Naive thymus-derived CD4-positive, alpha-beta T cell (primary cell): ENCODE results near the gene SLC7A6. TPM values are rescaled to one million over a fixed set of nuclear protein-coding genes. Genes with fewer than 3 reads are reported as not detected.
"Not testable (repeated sequence)": the region's sequence is repeated elsewhere in the genome, so short reads cannot be mapped to it uniquely, and the experiment has no call there.

Source experiments
- ATAC-seq: fragments of 150-1000 bp; cut with Tn5 transposase; 2 replicates; pipeline ENCODE4 v1.10.0; 2021; ENCODE audit warnings: mild to moderate bottlenecking, moderate library complexity
- CTCF ChIA-PET: fragments of 350-600 bp; sonication (Branson Sonifier 250); formaldehyde crosslinking; loops from one replicate; lab custom pipeline; 2021; ENCODE audit warnings: antibody characterized with exemption; lab: Charles Lee
- POLR2A ChIA-PET: fragments of 350-600 bp; sonication (Branson Sonifier 250); formaldehyde crosslinking; loops from one replicate; lab custom pipeline; 2021; ENCODE audit warnings: antibody characterized with exemption, inconsistent platforms; lab: Charles Lee
- DNase-seq, 9 donors: peaks; one replicate each; pipeline versions ENCODE4 v3.0.0 to v3.0.0-alpha.2; 2020 to 2022; ENCODE audit warnings: mixed read lengths in 1 of 9
- H3K27ac ChIP-seq: one replicate; pipeline ENCODE4 v1.7.0; 2013; ENCODE audit warnings: mild to moderate bottlenecking, low read depth, low read length, moderate library complexity
- H3K27me3 ChIP-seq, 2 donors: one replicate each; pipeline ENCODE4 v1.7.0; 2013; ENCODE audit warnings: low read length in 2 of 2, mild to moderate bottlenecking in 2 of 2, moderate library complexity in 2 of 2; ENCODE audit not compliant: control insufficient read depth in 2 of 2, insufficient read depth in 2 of 2
- H3K36me3 ChIP-seq, 3 experiments: 1 replicate in 2 of 3; 2 replicates in 1 of 3; pipeline ENCODE4 v1.7.0; 2013; ENCODE audit warnings: low read length in 3 of 3, mild to moderate bottlenecking in 3 of 3, moderate library complexity in 1 of 3; ENCODE audit not compliant: insufficient read depth in 3 of 3, control insufficient read depth in 2 of 3
- H3K4me1 ChIP-seq, 2 donors: one replicate each; pipeline ENCODE4 v1.7.0; 2013; ENCODE audit warnings: low read length in 2 of 2, mild to moderate bottlenecking in 2 of 2, moderate library complexity in 1 of 2; ENCODE audit not compliant: control insufficient read depth in 2 of 2, insufficient read depth in 2 of 2
- H3K4me3 ChIP-seq: 2 replicates; pipeline ENCODE4 v1.7.0; 2013; ENCODE audit warnings: mild to moderate bottlenecking, low read length
- H3K9me3 ChIP-seq, 3 experiments: 1 replicate in 2 of 3; 2 replicates in 1 of 3; pipeline ENCODE4 v1.7.0; 2013; ENCODE audit warnings: low read length in 3 of 3; ENCODE audit not compliant: control insufficient read depth in 2 of 3
- H3K27ac Mint-ChIP-seq, 9 donors: one replicate each; pipeline ENCODE4 v1.8.0; 2020 to 2022; ENCODE audit warnings: mixed read lengths in 9 of 9, mild to moderate bottlenecking in 8 of 9, moderate library complexity in 5 of 9, inconsistent platforms in 2 of 9
- H3K27me3 Mint-ChIP-seq, 5 donors: one replicate each; pipeline ENCODE4 v1.8.0; 2021 to 2022; ENCODE audit warnings: mixed read lengths in 5 of 5, mild to moderate bottlenecking in 1 of 5
- H3K36me3 Mint-ChIP-seq, 5 donors: one replicate each; pipeline ENCODE4 v1.8.0; 2020 to 2022; ENCODE audit warnings: mixed read lengths in 5 of 5, mild to moderate bottlenecking in 3 of 5, inconsistent platforms in 1 of 5
- H3K4me1 Mint-ChIP-seq, 7 donors: one replicate each; pipeline ENCODE4 v1.8.0; 2020 to 2022; ENCODE audit warnings: mixed read lengths in 7 of 7, mild to moderate bottlenecking in 3 of 7, inconsistent platforms in 1 of 7
- H3K4me3 Mint-ChIP-seq, 10 donors: one replicate each; pipeline ENCODE4 v1.8.0; 2020 to 2022; ENCODE audit warnings: mild to moderate bottlenecking in 10 of 10, mixed read lengths in 10 of 10, moderate library complexity in 6 of 10, inconsistent platforms in 2 of 10
- H3K9me3 Mint-ChIP-seq, 11 donors: one replicate each; pipeline ENCODE4 v1.8.0; 2020 to 2022; ENCODE audit warnings: mixed read lengths in 11 of 11, mild to moderate bottlenecking in 4 of 11, inconsistent platforms in 1 of 11, moderate library complexity in 1 of 11
- intact Hi-C, 2 donors: fragments of 100-400 bp; cut with micrococcal nuclease; formaldehyde crosslinking; loops; one replicate each; pipeline ENCODE4 v1.15.1; 2023
- polyA plus RNA-seq, 2 donors: library from polyadenylated mRNA; unstranded; fragments of 300-500 nt; fragmentation: Illumina TruSeq; gene quantifications; one replicate each; pipeline ENCODE4 v1.2.3, GENCODE V29; 2021
- total RNA-seq, 6 experiments: library from RNA in 5 of 6; stranded (reverse) in 5 of 6; gene quantifications; 1 replicate in 5 of 6; 2 replicates in 1 of 6; pipeline ENCODE4 v1.2.3 and lab custom pipeline; 2021 to 2026

The SLC7A6 gene
- total and polyA plus RNA-seq, 7 experiments from 2014 or later, result 29.3 to 248 (median 163) TPM

DNA sequence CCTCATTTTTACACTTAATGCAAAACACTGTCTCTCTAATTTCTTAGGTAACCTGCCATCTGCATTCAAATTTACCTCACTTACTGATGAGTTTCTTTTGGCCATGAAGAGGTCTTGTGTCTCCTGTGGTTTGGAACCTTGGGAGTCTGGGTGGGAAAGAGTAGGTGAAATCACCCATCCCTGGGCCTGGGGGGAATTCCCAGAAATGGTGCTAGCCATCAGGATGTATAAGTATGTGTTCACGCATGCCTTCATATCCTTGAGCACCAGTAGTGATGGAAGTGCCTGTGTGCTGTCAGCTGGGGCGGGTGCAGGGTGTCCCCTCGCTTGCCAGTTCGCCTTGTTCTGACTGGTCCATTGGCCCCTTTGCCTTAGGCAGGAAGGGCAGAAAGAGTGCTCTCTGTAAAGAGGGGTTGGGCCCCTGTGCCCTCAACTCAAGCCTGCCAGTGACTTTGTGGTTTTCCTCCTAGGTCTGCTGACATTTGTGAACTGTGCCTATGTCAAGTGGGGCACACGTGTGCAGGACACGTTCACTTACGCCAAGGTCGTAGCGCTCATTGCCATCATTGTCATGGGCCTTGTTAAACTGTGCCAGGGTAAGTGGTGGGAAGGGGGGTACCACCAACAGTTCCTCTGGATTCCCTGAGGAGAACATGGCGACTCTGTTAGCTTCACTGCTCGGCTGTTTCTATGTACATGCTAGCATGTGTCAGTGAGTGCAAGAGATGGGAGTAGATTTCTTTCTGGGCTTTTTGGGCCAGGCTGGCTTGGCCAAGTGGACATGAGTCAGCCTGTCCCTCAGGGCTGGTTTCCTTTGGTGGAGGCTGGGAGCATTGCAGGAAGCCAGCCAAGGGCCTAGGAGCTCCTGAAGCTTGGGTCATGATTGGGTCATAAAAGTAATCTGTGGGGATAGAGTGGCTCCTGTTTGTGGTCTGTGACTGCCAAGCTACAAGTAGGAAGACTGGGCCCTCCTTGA is 23.2 kb downstream of the SLC7A6 start:
- POLR2A ChIA-PET, result interaction anchor here (0.6 to 13.7 kb wide), 6 partner anchors 9 to 362 kb away, joined by 3 to 531 read pairs (median 23); partner anchors contain the start of genes PRMT7, SLC7A6 and SLC7A6OS
- peaks cover 12 to 60% (median 37%) of the 10 kb centered on the region in 5 donors for H3K36me3 Mint-ChIP-seq
- peak; percentile 58 for ATAC-seq

DNA sequence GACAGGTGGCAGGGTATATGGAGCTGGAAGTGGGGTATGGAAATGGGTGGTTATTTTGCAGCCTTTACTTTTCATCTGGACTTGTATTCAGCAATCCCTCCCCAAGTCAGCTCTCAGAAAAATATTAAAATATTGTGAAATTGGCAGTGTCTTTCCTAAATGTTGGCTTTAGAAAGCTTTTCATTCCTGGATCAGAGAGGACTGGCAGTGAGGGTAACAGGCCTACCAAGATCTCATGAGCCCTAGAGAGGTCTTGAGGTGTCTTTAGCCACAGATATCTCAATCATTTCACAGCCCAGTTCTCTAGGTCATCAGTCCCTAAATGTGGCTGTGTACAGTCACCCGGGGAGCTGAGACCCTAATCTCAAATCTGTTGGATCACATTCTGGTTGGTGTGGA is 23.9 kb downstream of the SLC7A6 start:
- CTCF ChIA-PET, result interaction anchor here (0.7 to 27.4 kb wide), 7 partner anchors 12 to 129 kb away, joined by 3 to 317 read pairs (median 4); partner anchors contain the start of gene SLC7A6
- DNase-seq (no peak), ATAC-seq (no peak)
- Histone ChIP-seq H3K9me3 (no peaks in the 10 kb centered on the region), H3K36me3 (peaks cover 0 to 29% (median under 1%) of the 10 kb centered on the region in 3 experiments), H3K4me3 (no peak overlapping the region), H3K27me3 (no peaks in the 10 kb centered on the region), H3K27ac (peak overlapping the region; percentile 68), H3K4me1 (peaks cover 91 to 95% of the 10 kb centered on the region in 2 donors)
- no peaks in the 10 kb centered on the region for H3K27me3 Mint-ChIP-seq
- peaks cover 12 to 60% (median 37%) of the 10 kb centered on the region in 5 donors for H3K36me3 Mint-ChIP-seq
- peak overlapping the region; percentile 72 to 93 (median 84) for H3K4me3 Mint-ChIP-seq
- POLR2A ChIA-PET, result interaction anchor here (0.6 to 13.7 kb wide), 5 partner anchors 8 to 362 kb away, joined by 3 to 531 read pairs (median 43); partner anchors contain the start of genes PRMT7, SLC7A6 and SLC7A6OS
- intact Hi-C loops, result loop anchor here in 1 of 2 donors (10.0 kb wide), 1 partner anchor 723 kb away; the partner anchor contains the start of gene CTCF
- H3K27ac Mint-ChIP-seq, result peak overlapping the region; percentile 84 to 92 (median 90)
- peaks cover 0 to 4% (median 0%) of the 10 kb centered on the region in 11 donors for H3K9me3 Mint-ChIP-seq
- peaks cover 77 to 100% (median 94%) of the 10 kb centered on the region in 7 donors for H3K4me1 Mint-ChIP-seq

More for the DNA sequence above, 23.2 kb downstream of the SLC7A6 start:
- no peaks in the 10 kb centered on the region for H3K27me3 ChIP-seq
- peaks cover 92 to 96% of the 10 kb centered on the region in 2 donors for H3K4me1 ChIP-seq
- Mint-ChIP-seq H3K4me3 (peak overlapping the region; percentile 72 to 93 (median 84)), H3K27ac (peak overlapping the region; percentile 84 to 92 (median 90)), H3K4me1 (peaks cover 83 to 100% (median 94%) of the 10 kb centered on the region in 7 donors), H3K9me3 (peaks cover 0 to 4% (median 0%) of the 10 kb centered on the region in 11 donors), H3K27me3 (no peaks in the 10 kb centered on the region)
- H3K4me3 ChIP-seq, result peak overlapping the region; percentile 5
- no peaks in the 10 kb centered on the region for H3K9me3 ChIP-seq
- intact Hi-C loops, result loop anchor here in 1 of 2 donors (1.0 to 10.0 kb wide), 3 partner anchors 11 to 723 kb away; partner anchors contain the start of genes CTCF and SLC7A6OS
- CTCF ChIA-PET, result interaction anchor here (0.8 to 27.4 kb wide), 6 partner anchors 11 to 41 kb away, joined by 3 to 317 read pairs (median 4); partner anchors contain the start of gene SLC7A6
- H3K36me3 ChIP-seq, result peaks cover 0 to 28% (median 0%) of the 10 kb centered on the region in 3 experiments
- H3K27ac ChIP-seq, result peak overlapping the region; percentile 68
- DNase-seq, result peak in 7 of 9 donors; percentile 54 to 71 (median 61)

DNA sequence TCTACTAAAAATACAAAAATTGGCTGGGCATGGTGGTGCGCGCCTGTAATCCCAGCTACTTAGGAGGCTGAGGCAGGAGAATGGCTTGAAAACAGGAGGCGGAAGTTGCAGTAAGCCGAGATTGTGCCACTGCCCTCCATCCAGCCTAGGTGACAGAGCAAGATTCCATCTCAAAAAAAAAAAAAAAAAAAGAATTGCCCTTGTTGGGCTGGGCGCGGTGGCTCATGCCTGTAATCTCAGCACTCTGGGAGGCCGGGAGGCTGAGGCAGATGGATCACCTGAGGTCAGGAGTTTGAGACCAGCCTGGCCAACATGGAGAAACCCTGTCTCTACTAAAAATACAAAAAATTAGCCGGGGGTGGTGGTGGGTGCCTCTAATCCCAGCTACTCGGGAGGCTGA is 24.5 kb downstream of the SLC7A6 start:
- peaks cover 0 to 34% (median 5%) of the 10 kb centered on the region in 3 experiments for H3K36me3 ChIP-seq
- H3K9me3 ChIP-seq, H3K27me3 Mint-ChIP-seq, H3K9me3 Mint-ChIP-seq, ATAC-seq, H3K27me3 ChIP-seq, DNase-seq, H3K4me3 ChIP-seq: not testable (repeated sequence)
- POLR2A ChIA-PET, result interaction anchor here (0.7 to 13.7 kb wide), 4 partner anchors 10 to 287 kb away, joined by 3 to 531 read pairs (median 66); partner anchors contain the start of genes PRMT7, SLC7A6 and SLC7A6OS
- peaks cover 86 to 93% of the 10 kb centered on the region in 2 donors for H3K4me1 ChIP-seq
- intact Hi-C loops, result loop anchor here (1.0 to 10.0 kb wide), 4 partner anchors 10 to 724 kb away; partner anchors contain the start of gene CTCF (in 1 of the 2)
- Mint-ChIP-seq H3K4me3 (peak overlapping the region in 9 of 10 donors; percentile 11 to 87 (median 78)), H3K4me1 (peaks cover 76 to 100% (median 94%) of the 10 kb centered on the region in 7 donors), H3K27ac (peak overlapping the region; percentile 84 to 95 (median 91)), H3K36me3 (peaks cover 15 to 59% (median 42%) of the 10 kb centered on the region in 5 donors)
- CTCF ChIA-PET, result interaction anchor here (0.6 to 27.4 kb wide), 9 partner anchors 11 to 129 kb away, joined by 3 to 317 read pairs (median 4); partner anchors contain the start of genes PRMT7, SLC7A6 and SLC7A6OS
- peak overlapping the region; percentile 68 for H3K27ac ChIP-seq

DNA sequence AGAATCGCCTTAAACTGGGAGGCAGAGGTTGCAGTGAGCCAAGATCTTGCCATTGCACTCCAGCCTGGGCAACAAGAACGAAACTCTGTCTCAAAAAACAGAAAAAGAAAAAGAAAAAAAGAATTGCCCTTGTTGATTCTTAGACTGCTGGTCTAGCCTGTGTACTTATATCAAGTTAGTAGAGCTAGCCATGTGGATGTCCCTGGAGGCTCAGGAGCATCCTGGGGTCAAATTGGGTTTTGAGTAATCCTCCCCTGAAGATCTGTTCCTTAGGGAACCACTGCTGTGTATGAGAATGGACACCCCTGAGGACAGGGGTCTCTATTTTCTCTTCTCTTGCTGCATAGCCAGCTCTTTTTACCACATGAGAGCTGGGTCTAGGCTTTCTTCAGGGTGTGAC is 24.9 kb downstream of the SLC7A6 start:
- Histone ChIP-seq H3K4me1 (peaks cover 82 to 89% of the 10 kb centered on the region in 2 donors), H3K4me3 (no peak overlapping the region), H3K9me3 (no peaks in the 10 kb centered on the region), H3K27ac (peak overlapping the region; percentile 68), H3K27me3 (no peaks in the 10 kb centered on the region), H3K36me3 (peaks cover 0 to 38% (median 5%) of the 10 kb centered on the region in 3 experiments)
- no peak for ATAC-seq
- Mint-ChIP-seq H3K4me3 (peak overlapping the region; percentile 43 to 87 (median 68)), H3K27me3 (no peaks in the 10 kb centered on the region), H3K4me1 (peaks cover 74 to 100% (median 93%) of the 10 kb centered on the region in 7 donors), H3K36me3 (peaks cover 15 to 59% (median 44%) of the 10 kb centered on the region in 5 donors), H3K9me3 (peaks cover 0 to 4% (median 0%) of the 10 kb centered on the region in 11 donors), H3K27ac (peak overlapping the region; percentile 84 to 95 (median 90))
- ChIA-PET CTCF (interaction anchor here (0.6 to 27.4 kb wide), 7 partner anchors 13 to 47 kb away, joined by 3 to 317 read pairs (median 5); partner anchors contain the start of genes PRMT7, SLC7A6 and SLC7A6OS), POLR2A (interaction anchor here (0.7 to 13.7 kb wide), 4 partner anchors 10 to 288 kb away, joined by 3 to 531 read pairs (median 66); partner anchors contain the start of genes PRMT7, SLC7A6 and SLC7A6OS)
- DNase-seq, result no peak
- intact Hi-C loops, result loop anchor here (1.0 to 10.0 kb wide), 4 partner anchors 9 to 724 kb away; partner anchors contain the start of gene CTCF (in 1 of the 2)

DNA sequence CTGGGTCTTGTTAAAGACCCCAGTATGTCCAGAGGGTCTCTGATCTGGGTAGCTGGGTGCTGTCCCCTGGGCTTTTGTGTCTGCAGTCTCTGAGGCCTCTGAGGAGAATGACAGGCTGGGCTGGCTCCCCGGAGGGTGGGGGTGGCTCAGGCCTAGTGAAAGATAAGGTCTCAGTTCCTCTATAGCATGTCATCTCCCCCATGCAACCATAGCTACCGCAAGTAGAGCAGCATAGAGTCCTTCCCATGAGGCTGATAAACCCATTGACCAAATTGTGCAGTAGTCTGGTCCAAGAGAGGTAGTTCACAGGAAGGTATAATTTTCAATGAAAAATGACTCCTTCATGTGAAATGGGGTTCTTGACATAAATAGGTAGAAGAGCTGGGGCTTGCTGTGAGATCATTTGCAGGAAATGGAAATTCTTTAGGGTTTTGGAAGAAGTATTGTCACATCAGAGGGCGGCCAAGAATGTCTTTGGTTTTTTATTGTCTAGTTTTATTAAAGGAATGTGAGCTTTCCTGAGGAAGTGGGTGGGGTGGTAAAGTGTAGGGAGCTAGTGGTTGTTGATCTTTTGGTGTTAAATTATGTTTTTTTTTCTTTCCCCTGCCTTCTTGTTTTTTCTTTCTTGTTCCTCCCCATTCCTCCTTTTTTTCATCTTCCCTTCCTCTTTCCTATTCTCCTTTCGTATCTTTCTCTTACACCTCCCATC is 25.4 kb downstream of the SLC7A6 start:
- Histone ChIP-seq H3K4me3 (peak overlapping the region; percentile 2), H3K27me3 (no peaks in the 10 kb centered on the region), H3K36me3 (peaks cover 1 to 44% (median 8%) of the 10 kb centered on the region in 3 experiments), H3K4me1 (peaks cover 76 to 83% of the 10 kb centered on the region in 2 donors), H3K9me3 (no peaks in the 10 kb centered on the region), H3K27ac (peak overlapping the region; percentile 68)
- intact Hi-C loops, result loop anchor here (1.0 to 10.0 kb wide), 5 partner anchors 9 to 725 kb away; partner anchors contain the start of gene CTCF (in 1 of the 2)
- peak; percentile 75 for ATAC-seq
- peak overlapping the region; percentile 43 to 87 (median 68) for H3K4me3 Mint-ChIP-seq
- no peaks in the 10 kb centered on the region for H3K27me3 Mint-ChIP-seq
- H3K36me3 Mint-ChIP-seq, result peaks cover 15 to 58% (median 47%) of the 10 kb centered on the region in 5 donors
- POLR2A ChIA-PET, result interaction anchor here (0.6 to 13.7 kb wide), 5 partner anchors 9 to 288 kb away, joined by 3 to 531 read pairs (median 43); partner anchors contain the start of genes PRMT7, SLC7A6 and SLC7A6OS
- CTCF ChIA-PET, result interaction anchor here (0.5 to 27.4 kb wide), 8 partner anchors 17 to 47 kb away, joined by 3 to 317 read pairs (median 5); partner anchors contain the start of genes PRMT7, SLC7A6 and SLC7A6OS
- peak in 6 of 9 donors; percentile 20 to 57 (median 52) for DNase-seq
- peak overlapping the region; percentile 84 to 95 (median 90) for H3K27ac Mint-ChIP-seq
- peaks cover 0 to 4% (median 0%) of the 10 kb centered on the region in 11 donors for H3K9me3 Mint-ChIP-seq
- peaks cover 70 to 97% (median 87%) of the 10 kb centered on the region in 7 donors for H3K4me1 Mint-ChIP-seq
